GM12892 (cell line): ENCODE measurements around the gene GRWD1.

Experiments used
- POLR2A ChIP-seq: IDR thresholded peaks from 2 replicates; pipeline ENCODE4 v1.6.1; 2011; ENCODE audit warnings: low read depth, low read length, control low read depth
- TAF1 ChIP-seq: IDR thresholded peaks from 2 replicates; pipeline ENCODE4 v1.6.1; 2011; ENCODE audit warnings: low read depth, mild to moderate bottlenecking, control low read depth, low read length, borderline replicate concordance

GRCh38 chr19:48477698-48478338 lies 32.0 kb downstream of the GRWD1 start:
- TF ChIP-seq POLR2A (no peak), TAF1 (no peak)
